Stimulated activated CD8-positive, alpha-beta memory T cell treated with anti-CD3 and anti-CD28 coated beads, Interleukin-15, amount 100 ng/mL, for 4 hours (primary cell): ENCODE data around the gene GPM6B.

ENCODE experiments used
- DNase-seq, 2 donors: peaks; one replicate each; pipeline ENCODE4 v3.0.0-alpha.2; 2020; ENCODE audit warnings: low read depth in 2 of 2

Gene GPM6B

GRCh38 chrX:13816643-13817627, at the start of gene GPM6B:
TSS of gene GPM6B (minus strand) at chrX:13817093. CDS start at chrX:13816904, 189 bp downstream.
- DNase-seq, result no peak

DNA sequence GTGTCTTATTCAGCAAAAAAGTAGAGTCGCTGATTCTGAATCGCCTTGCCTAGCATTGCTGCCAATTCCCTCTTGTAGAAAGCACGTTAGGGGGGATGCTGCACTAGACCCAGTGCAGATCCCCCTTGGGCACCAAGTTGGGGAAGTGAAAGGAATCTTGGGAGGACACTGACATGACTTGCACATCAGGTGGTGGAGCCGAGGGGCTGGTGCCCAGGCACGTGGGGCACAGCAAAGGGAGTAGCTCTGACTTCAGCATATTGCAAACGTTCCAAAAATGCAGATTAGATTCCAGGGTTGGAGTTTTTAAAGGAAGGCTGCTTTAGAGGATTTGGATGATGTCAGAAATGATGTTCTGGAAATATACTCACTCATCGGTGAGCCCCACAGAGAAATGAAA, 47.4 kb upstream of the GPM6B start:
- DNase-seq, result no peak

- DNase-seq, result no peak
Measured at GRCh38 chrX:13863324-13863723, 46.4 kb upstream of the GPM6B start.

GRCh38 chrX:13859724-13860123, 42.8 kb upstream of the GPM6B start:
- no peak for DNase-seq

- DNase-seq, result no peak
Measured at GRCh38 chrX:13857804-13858203, 40.9 kb upstream of the GPM6B start.

DNA sequence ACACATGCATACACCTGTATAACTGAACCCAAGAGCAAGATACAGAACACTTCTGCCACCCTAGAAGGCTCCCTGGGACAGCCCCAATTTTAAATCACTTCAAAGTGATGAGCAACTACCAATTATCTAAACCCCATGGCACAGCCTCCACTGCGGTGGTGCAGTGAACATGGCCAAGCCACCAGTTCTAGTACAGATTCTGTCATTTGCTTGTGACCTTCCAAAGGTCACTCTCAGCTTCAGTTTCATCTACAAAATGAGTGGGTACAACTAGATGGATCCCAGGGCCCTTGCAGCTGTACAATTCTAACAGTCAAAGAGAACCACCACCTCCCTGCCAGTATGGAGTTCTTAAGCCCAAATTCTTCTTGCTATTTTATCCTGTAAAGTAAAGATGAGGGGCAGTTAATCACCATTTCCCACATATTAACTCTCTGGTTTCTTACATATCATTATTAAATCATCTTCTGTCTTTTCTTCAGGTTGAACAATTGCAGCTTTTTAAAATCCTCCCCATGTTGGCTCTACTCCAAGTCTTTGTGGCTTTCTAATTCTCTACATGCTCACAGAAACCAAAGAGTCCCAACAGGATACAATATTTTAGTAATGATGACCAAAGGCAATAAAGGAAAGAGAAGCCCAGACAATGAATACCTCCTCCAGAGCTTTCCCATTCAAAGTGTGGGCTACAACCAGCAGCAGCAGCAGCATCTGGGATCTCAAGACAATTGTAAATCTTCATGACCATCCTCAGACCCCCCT, 39.0 kb upstream of the GPM6B start:
- no peak for DNase-seq

DNA sequence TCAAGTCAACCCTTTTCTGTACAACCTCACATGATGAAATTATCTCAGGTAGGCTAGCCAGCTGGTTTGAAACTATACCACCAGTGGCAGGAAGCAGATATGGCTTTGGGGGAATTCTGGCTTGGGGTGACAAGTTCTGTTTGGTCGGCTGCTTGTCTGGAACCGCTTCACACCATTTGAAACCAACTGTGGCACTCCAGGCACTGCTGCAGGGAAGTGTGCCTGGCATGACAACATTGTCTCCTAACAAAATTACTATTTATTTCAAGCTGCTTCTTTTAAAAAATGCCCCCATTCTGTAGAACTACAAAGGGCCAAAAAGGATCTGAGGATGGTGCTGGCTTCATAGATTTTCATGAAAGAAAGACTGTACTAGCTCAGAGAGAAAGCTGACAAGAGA, 37.1 kb upstream of the GPM6B start:
- no peak for DNase-seq

- DNase-seq, result no peak
Measured at GRCh38 chrX:13852001-13852695, 35.3 kb upstream of the GPM6B start.

DNA sequence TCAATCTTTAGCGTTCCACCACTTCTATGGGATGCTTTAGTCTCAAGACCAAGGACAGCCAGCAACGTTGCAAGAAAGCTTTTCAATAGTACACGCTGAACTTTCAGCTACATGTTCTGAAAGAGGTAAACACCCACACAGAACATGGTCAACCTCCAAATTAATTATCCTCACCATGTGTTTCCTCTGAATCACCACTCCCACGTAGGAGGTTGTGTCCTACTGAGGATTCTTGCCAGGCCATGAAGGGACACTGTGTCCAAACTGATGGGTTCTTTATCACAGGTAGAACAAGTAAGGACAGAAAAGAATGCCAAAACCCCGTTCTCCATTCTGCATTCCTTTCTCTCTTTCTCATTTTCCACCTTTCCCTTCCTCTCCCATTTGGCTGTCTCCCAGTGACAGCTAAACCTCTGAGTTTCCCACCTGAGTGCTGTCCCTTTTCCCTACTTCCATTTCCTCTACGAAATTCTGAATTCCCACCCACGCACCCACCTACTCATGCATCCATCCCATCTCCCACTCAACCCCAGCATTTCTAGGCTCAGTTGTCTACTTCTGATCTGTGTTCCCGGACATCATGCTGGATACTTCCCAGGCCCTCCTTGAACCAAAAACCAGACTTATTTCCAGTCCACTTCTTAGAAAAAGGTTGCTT, 29.0 kb upstream of the GPM6B start:
- DNase-seq, result no peak

DNA sequence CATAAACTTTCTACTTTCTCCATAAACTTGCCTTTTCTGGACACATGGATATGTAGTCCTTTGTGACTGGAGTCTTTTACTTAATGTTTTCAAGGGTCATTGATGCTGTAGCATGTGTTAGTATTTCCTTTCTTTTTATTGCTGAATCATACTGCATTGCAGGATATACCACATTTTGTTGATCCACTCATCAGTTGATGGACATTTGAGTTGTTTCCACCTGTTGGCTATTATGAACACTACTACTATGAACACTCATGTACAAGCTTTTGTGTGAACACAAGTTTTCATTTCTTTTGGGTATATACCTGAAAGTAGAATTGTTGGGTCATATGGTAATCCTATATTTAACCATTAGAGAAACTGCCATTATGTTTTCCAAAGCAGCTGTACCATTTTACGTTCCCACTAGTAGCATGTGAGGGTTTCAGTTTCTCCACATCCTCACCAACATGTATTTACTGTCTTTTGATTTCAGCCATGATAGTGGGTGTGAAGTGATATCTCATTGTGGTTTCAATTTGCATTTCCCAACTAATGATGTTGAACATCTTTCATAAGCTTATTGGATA, 26.3 kb upstream of the GPM6B start:
- DNase-seq, result no peak

- no peak for DNase-seq
Measured at GRCh38 chrX:13840121-13840520, 23.2 kb upstream of the GPM6B start.

DNA sequence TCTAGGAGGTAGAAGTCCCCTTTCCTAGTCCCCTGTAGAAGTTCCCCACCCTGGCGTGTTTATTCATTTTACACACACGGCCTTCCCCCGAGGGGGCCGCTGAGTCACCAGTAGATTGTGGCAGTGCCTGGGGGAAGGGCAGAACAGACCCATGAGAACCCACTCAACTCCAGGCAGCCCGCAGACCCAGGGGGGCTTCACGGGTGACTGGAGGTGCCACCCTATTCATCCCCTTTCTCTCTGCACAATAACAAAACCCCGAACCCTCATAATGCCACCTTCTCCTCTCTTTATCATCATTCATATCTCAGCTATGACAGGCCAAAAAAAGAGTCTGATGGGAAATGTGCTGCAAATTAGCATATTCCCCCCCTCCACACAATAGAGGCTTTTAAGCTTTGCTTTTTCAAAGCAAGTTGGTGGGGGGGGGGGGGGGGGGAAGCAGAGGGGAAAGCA, 20.4 kb upstream of the GPM6B start:
- DNase-seq, result no peak

GRCh38 chrX:13836575-13836974, 19.7 kb upstream of the GPM6B start:
- DNase-seq, result no peak

- DNase-seq, result no peak
Measured at GRCh38 chrX:13835825-13836224, 18.9 kb upstream of the GPM6B start.

DNA sequence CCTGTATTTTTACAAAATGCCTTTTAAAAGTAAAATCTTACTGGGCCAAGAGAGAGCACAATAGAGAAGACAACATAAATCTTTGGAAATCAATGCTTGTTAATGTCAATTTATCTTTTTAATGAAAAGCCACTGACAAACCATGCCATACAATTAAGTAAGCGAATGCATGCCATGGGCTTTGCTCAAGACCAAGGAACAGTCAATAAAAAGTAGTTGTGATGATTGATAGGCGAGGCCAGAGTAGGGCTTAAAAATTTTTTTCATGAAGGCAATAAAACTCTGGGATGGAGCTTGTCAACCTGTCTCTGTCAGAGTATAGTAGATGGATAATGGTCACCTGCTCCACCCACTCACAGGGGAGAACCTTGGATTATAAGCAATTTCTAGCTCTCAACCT, 17.5 kb upstream of the GPM6B start:
- DNase-seq, result no peak

DNA sequence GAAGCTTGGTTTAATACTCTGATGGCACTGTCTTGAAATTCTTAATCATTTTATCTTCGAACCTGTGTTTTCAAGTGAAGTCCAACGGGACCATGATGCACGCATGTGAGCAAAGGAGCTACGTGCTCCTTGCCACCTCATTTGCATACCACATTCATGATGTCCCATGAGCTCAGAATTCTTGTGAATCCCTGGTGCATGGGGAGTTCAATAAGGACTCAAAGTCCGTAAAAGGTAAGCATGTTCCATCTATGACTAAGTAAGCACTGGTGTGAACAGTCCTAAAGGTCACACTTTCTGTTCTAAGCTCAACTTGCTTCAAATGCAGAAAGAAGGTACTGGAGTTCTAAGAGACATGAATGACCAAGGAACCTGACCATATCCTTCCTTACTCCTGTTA, 13.1 kb upstream of the GPM6B start:
- no peak for DNase-seq

DNA sequence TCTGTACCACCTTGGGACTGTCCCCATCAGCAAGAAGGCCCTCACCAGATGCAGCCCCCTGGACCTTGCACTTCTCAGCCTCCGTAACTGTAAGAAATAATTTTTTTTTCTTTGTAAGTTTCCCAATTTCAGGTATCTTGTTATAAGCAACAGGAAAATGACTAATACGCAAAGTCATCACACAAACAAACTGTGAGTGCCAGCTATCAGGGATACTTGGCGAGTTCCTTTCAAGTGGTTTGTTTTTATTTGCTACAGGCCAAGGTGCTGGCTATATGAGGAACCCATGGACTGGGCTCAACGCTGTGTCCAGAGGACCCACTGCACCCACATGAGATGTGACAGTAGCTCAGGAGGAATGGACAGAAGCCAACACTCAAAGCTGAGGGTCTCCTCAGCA, 11.5 kb upstream of the GPM6B start:
- no peak for DNase-seq

DNA sequence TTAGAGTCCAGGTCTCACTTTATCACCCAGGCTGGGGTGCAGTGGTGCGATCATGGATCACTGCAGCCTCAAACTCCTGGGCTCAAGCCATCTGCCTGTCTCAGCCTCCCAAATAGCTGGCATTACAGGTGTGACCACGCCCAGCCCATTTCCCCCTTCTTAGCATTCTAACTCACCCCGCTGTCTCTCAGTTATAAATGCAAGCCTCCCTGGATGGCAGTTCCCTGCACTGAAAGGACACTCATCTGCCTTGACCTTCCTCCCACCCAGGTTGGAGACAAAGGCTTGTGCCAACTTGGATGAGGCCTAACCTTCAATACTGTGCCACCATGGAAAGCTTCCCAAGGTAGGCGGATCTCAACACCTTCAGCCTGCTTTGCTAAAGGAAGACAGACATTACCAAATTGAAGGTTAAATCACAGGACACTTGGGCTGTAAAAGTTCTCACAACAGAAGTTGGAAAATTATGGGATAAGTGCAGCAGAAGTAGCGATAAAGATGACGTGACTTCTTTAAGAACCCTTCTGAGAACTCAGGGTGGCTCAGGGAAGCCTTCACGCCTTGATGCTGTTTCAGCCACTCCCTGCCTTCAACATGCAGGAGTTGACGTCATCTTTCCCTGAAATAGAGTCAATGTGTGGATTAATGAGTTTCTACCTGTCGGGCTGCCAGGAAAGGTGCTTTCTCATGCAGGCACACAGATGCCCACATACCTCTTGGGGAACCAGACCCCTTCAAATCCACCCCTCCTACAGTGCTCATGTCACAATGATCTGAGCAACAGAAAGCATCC, 10.6 kb upstream of the GPM6B start:
- no peak for DNase-seq

- DNase-seq, result no peak
Measured at GRCh38 chrX:13826770-13827169, 9.9 kb upstream of the GPM6B start.

DNA sequence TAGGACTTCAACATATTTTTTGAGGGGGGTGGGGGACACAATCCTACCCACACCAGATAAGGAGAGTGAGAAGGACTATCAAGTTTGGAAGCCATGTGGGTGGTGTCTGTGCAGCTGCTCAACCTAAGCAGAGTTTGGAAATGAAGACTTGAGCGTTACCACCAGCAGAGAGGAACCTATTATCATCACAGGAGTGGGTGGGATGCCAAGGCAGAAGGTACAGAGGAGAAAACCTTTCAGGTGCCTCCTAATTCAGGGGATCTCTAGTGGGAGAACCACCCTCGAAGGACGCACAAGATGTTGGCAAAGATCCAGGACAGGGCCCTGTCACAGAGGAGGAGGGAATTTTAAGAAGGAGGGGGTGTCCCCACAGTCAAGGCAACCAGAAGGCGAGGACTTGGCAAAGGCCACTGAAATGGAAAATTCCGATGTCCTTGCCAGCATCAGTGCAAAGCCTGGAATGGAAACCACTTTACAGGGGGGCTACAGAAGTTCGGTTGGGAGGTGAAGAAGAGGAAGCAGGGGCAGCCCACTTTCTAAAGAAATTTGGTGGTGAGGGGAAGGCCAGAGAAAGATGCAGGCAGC, 8.4 kb upstream of the GPM6B start:
- no peak for DNase-seq
